ENCODE measurements around the gene TBCK.

DNA sequence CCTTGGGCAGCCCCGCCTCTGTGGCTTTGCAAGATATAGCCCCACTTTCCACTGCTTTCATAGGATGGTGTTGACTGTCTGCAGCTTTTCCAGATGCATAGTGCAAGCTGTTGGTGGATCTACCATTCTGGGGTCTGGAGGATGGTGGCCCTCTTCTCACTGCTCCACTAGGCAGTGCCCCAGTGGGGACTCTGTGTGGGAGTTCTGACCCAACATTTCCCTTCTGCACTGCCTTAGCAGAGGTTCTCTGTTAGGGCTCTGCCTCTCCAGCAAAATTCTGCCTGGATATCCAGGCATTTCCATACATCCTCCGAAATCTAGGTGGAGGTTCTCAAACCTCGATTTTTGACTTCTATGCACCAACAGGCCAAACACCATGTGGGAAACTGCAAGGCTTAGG, 153.7 kb downstream of the TBCK start:
- TF ChIP-seq POLR2A (IDR thresholded peaks at IDR 0.05) = no peak
- TF ChIP-seq EP300 (IDR thresholded peaks at IDR 0.05) = no peak
